Measurements from ENCODE around the gene ARHGAP26.
A peak's percentile ranks its signal among the peaks of the same experiment; 100 is the strongest.
"Not testable (repeated sequence)": the region's sequence is repeated elsewhere in the genome, so short reads cannot be mapped to it uniquely, and the experiment has no call there.

ARHGAP26 gene

DNA sequence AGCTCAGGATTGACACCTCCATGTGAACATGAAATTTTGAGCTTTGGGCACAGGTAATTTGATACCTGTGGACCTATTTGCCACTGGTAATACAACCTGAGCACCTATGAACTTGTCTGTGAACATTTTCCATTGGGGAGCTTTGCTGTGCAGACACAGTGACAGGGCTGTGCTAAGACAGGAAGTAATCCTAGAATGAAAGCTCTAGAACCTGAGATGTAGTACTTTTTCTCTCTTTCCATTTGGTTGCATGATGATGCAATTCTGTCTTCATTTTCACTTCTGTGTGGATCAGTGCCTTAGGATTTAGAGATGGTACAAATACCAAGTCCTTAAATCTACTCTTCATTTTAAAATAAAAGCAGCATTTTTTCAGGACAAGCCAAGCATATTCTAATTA, 416.4 kb downstream of the ARHGAP26 start:
- DNase-seq (ENCODE audit: low read depth) = no peak

- DNase-seq (ENCODE audit: low read depth) = no peak
These were observed 417.3 kb downstream of the ARHGAP26 start for GRCh38 chr5:143187495-143187894.

DNA sequence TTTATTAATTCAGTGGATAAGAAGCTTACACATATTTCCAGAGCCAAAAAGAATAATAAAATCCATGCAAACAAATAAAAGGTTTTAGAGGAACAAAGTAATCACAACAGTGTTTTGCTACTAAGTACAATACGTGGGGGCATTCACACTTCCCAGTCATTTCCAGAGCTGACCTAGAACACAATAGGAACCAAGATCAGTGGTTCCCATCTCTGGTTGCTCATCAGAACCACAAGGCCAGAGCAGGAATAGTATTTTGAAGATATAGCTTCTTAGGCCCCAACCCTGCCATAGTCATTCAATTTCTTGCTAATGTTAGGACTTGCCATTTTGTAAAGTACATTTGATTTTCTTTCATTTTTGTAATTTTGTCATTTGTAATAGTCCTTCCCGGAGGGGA, 417.9 kb downstream of the ARHGAP26 start:
- no peak for DNase-seq (ENCODE audit: low read depth)

- DNase-seq (ENCODE audit: low read depth) = no peak
These were observed 418.5 kb downstream of the ARHGAP26 start for GRCh38 chr5:143188692-143189091.

GRCh38 chr5:143190260-143190810, 420.2 kb downstream of the ARHGAP26 start:
- DNase-seq (ENCODE audit: low read depth) = no peak

- DNase-seq (ENCODE audit: low read depth) = no peak
These were observed 421.5 kb downstream of the ARHGAP26 start for GRCh38 chr5:143191720-143192119.

- no peak for DNase-seq (ENCODE audit: low read depth)
These were observed 422.2 kb downstream of the ARHGAP26 start for GRCh38 chr5:143192191-143192900.

GRCh38 chr5:143194206-143194605, 424.0 kb downstream of the ARHGAP26 start:
- no peak for DNase-seq (ENCODE audit: low read depth)

GRCh38 chr5:143194713-143195112, 424.5 kb downstream of the ARHGAP26 start:
- DNase-seq (ENCODE audit: low read depth) = no peak

DNA sequence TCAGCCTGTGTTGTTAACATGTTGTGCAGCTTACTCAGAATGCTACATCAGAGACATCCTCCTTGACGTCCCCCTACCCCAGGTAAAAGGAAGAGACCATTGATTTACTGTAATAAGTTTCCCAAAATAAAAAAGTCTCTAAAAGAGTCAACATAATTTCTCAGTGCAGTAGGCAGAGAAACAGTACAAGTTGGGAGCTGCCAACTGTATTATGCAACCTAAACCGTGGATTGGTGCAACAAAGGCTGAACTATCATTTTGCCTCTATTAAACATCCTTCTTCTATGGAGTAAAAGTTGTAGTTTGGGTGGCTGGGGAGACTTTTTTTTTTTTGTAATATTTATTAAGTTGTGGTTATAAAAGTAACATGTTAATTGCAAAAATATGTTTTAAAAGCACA, 425.3 kb downstream of the ARHGAP26 start:
- no peak for DNase-seq (ENCODE audit: low read depth)

DNA sequence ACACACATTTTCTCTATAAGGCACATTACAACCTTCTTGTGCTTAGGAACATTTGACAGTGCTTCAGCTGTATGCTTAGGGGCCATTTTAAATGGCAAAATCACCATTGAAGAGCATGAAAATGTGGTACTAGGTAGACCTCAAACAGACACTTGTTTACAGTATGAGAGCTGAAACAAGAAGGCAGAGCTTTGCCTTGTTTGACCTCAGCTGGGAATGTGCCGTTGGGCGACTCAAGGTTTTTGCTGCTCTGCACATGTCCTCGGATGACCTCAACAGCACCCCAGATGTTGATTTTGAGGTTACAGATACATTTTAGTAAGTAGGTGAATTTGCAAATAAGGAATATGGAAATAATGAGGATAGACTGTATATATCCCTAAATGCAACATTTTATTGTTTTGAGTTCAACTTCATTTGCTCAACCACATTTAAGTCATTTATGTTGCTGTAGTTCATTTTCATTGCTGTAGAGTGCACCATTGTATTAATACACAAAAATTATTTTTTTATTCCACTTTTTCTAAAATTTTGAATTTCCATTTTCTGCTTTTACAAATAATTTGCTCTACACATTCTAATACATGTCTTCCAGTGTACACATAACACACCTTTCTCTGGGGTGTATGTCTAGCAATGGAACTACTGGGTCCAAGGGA, 426.6 kb downstream of the ARHGAP26 start:
- no peak for DNase-seq (ENCODE audit: low read depth)

DNA sequence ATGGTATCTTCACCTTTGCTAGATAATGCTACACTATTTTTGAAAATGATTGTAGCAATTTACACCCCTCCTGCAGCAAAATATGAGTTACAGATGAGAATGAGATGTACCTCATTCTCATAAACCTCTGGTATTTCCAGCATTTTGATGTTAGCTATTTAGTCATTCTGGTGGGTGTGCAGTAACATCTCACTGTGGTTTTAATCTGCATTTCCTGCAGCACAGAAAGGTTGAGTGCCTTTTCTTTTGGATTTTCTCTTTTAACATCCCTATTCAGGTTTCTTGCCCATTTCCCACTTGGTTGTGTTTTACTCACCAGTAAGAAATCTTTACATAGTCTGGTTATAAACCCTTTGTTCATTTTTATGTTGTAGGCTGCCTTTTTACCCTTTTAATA, 427.1 kb downstream of the ARHGAP26 start:
- no peak for DNase-seq (ENCODE audit: low read depth)

- DNase-seq (ENCODE audit: low read depth) = no peak
These were observed 428.2 kb downstream of the ARHGAP26 start for GRCh38 chr5:143198332-143198731.

GRCh38 chr5:143199161-143199560, 429.0 kb downstream of the ARHGAP26 start:
- DNase-seq (ENCODE audit: low read depth) = no peak

- no peak for DNase-seq (ENCODE audit: low read depth)
These were observed 429.7 kb downstream of the ARHGAP26 start for GRCh38 chr5:143199843-143200242.

- peak; percentile 68 for DNase-seq (ENCODE audit: low read depth)
These were observed 430.7 kb downstream of the ARHGAP26 start for GRCh38 chr5:143200781-143201398.

DNA sequence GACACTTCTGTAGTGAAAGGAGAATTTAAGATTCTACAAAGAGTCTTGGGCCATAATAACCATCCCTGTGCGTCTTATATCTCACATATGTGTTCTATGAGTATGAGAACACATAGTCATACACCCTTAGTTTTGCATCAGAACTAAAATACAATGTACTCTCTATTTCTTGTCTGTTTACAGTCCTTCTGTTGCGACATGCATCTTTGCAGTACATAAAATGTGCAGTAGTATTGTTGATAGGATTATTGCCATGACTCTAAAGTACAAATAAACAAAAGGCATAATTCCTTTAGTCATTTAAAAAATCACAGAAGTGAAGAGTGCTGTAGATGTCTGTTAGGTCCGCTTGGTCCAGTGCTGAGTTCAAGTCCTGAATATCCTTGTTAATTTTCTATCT, 431.4 kb downstream of the ARHGAP26 start:
- no peak for DNase-seq (ENCODE audit: low read depth)

GRCh38 chr5:143203301-143203956, 433.3 kb downstream of the ARHGAP26 start:
- DNase-seq (ENCODE audit: low read depth) = not testable (repeated sequence)

GRCh38 chr5:143204474-143205246, 434.5 kb downstream of the ARHGAP26 start:
- no peak for DNase-seq (ENCODE audit: low read depth)

GRCh38 chr5:143205386-143205785, 435.2 kb downstream of the ARHGAP26 start:
- peak; percentile 86 for DNase-seq (ENCODE audit: low read depth)

- DNase-seq (ENCODE audit: low read depth) = no peak
These were observed 435.7 kb downstream of the ARHGAP26 start for GRCh38 chr5:143205883-143206195.
